Stimulated activated naive B cell treated with anti-CD40 and anti-IgM and Interleukin-4, amounts not matched to agents 10 μg/mL and 1 μg/mL and 100 μg/mL, for 72 hours (primary cell): ENCODE measurements around the gene PTPRF.

Experiments used
- ATAC-seq, 2 donors: fragments of 150-1000 bp; cut with Tn5 transposase; replicated peaks; 2 replicates each; pipeline ENCODE4 v1.10.0; 2021; ENCODE audit warnings: moderate library complexity in 1 of 2
- DNase-seq: peaks from one replicate; pipeline ENCODE4 v3.0.0; 2021
- H3K27ac Mint-ChIP-seq: one replicate; pipeline ENCODE4 v1.8.0; 2022; ENCODE audit warnings: mild to moderate bottlenecking, mixed read lengths
- H3K27me3 Mint-ChIP-seq, 2 donors: one replicate each; pipeline ENCODE4 v1.8.0; 2022; ENCODE audit warnings: mixed read lengths in 2 of 2
- H3K36me3 Mint-ChIP-seq, 2 donors: one replicate each; pipeline ENCODE4 v1.8.0; 2022; ENCODE audit warnings: mixed read lengths in 2 of 2, mild to moderate bottlenecking in 1 of 2
- H3K4me1 Mint-ChIP-seq, 2 donors: one replicate each; pipeline ENCODE4 v1.8.0; 2022; ENCODE audit warnings: mixed read lengths in 2 of 2, mild to moderate bottlenecking in 1 of 2
- H3K4me3 Mint-ChIP-seq, 2 donors: one replicate each; pipeline ENCODE4 v1.8.0; 2022; ENCODE audit warnings: mild to moderate bottlenecking in 2 of 2, mixed read lengths in 2 of 2, moderate library complexity in 1 of 2
- H3K9me3 Mint-ChIP-seq, 2 donors: one replicate each; pipeline ENCODE4 v1.8.0; 2022; ENCODE audit warnings: mixed read lengths in 2 of 2, mild to moderate bottlenecking in 1 of 2

Gene PTPRF

GRCh38 chr1:43598622-43599021 lies 67.9 kb downstream of the PTPRF start:
- no peak overlapping the region for H3K27ac Mint-ChIP-seq
- H3K4me3 Mint-ChIP-seq, result no peak overlapping the region
- DNase-seq (no peak), ATAC-seq (no peak)
- H3K36me3 Mint-ChIP-seq, result no peaks in the 10 kb centered on the region
- no peaks in the 10 kb centered on the region for H3K9me3 Mint-ChIP-seq
- H3K27me3 Mint-ChIP-seq, result peaks cover 0 to 5% of the 10 kb centered on the region in 2 donors
- no peaks in the 10 kb centered on the region for H3K4me1 Mint-ChIP-seq

- Mint-ChIP-seq H3K27ac (no peak overlapping the region), H3K9me3 (no peaks in the 10 kb centered on the region), H3K36me3 (no peaks in the 10 kb centered on the region), H3K4me1 (no peaks in the 10 kb centered on the region), H3K27me3 (no peaks in the 10 kb centered on the region), H3K4me3 (no peak overlapping the region)
- DNase-seq, result no peak
- ATAC-seq, result no peak
Measured at GRCh38 chr1:43600033-43601020, 69.6 kb downstream of the PTPRF start.

- DNase-seq (no peak), ATAC-seq (no peak)
- Mint-ChIP-seq H3K4me3 (no peak overlapping the region), H3K9me3 (no peaks in the 10 kb centered on the region), H3K36me3 (no peaks in the 10 kb centered on the region), H3K27ac (no peak overlapping the region), H3K4me1 (no peaks in the 10 kb centered on the region), H3K27me3 (no peaks in the 10 kb centered on the region)
Measured at GRCh38 chr1:43602990-43603389, 72.3 kb downstream of the PTPRF start.

- no peak for ATAC-seq
- H3K36me3 Mint-ChIP-seq, result no peaks in the 10 kb centered on the region
- no peak overlapping the region for H3K4me3 Mint-ChIP-seq
- no peak for DNase-seq
- no peak overlapping the region for H3K27ac Mint-ChIP-seq
- no peaks in the 10 kb centered on the region for H3K9me3 Mint-ChIP-seq
- no peaks in the 10 kb centered on the region for H3K27me3 Mint-ChIP-seq
- H3K4me1 Mint-ChIP-seq, result no peaks in the 10 kb centered on the region
Measured at GRCh38 chr1:43604192-43604591, 73.5 kb downstream of the PTPRF start.

- Mint-ChIP-seq H3K9me3 (no peaks in the 10 kb centered on the region), H3K27me3 (no peaks in the 10 kb centered on the region), H3K27ac (no peak overlapping the region), H3K4me1 (no peaks in the 10 kb centered on the region), H3K36me3 (no peaks in the 10 kb centered on the region), H3K4me3 (no peak overlapping the region)
- DNase-seq, result no peak
- no peak for ATAC-seq
Measured at GRCh38 chr1:43605157-43605556, 74.5 kb downstream of the PTPRF start.

- H3K27me3 Mint-ChIP-seq, result no peaks in the 10 kb centered on the region
- DNase-seq, result no peak
- no peaks in the 10 kb centered on the region for H3K9me3 Mint-ChIP-seq
- no peak overlapping the region for H3K27ac Mint-ChIP-seq
- H3K4me1 Mint-ChIP-seq, result no peaks in the 10 kb centered on the region
- no peak overlapping the region for H3K4me3 Mint-ChIP-seq
- no peak for ATAC-seq
- no peaks in the 10 kb centered on the region for H3K36me3 Mint-ChIP-seq
Measured at GRCh38 chr1:43605766-43606165, 75.1 kb downstream of the PTPRF start.

- H3K27ac Mint-ChIP-seq, result no peak overlapping the region
- ATAC-seq (no peak), DNase-seq (no peak)
- H3K36me3 Mint-ChIP-seq, result no peaks in the 10 kb centered on the region
- no peaks in the 10 kb centered on the region for H3K9me3 Mint-ChIP-seq
- no peaks in the 10 kb centered on the region for H3K4me1 Mint-ChIP-seq
- peaks cover 7 to 8% of the 10 kb centered on the region in 2 donors for H3K27me3 Mint-ChIP-seq
- H3K4me3 Mint-ChIP-seq, result no peak overlapping the region
Measured at GRCh38 chr1:43606624-43607023, 75.9 kb downstream of the PTPRF start.

GRCh38 chr1:43608827-43609226 lies 78.1 kb downstream of the PTPRF start:
- Mint-ChIP-seq H3K27ac (no peak overlapping the region), H3K9me3 (no peaks in the 10 kb centered on the region), H3K4me1 (no peaks in the 10 kb centered on the region), H3K27me3 (peaks cover 19 to 22% of the 10 kb centered on the region in 2 donors), H3K36me3 (no peaks in the 10 kb centered on the region), H3K4me3 (no peak overlapping the region)
- DNase-seq (no peak), ATAC-seq (no peak)

- no peaks in the 10 kb centered on the region for H3K9me3 Mint-ChIP-seq
- H3K4me1 Mint-ChIP-seq, result no peaks in the 10 kb centered on the region
- DNase-seq, result no peak
- peaks cover 19 to 22% of the 10 kb centered on the region in 2 donors for H3K27me3 Mint-ChIP-seq
- ATAC-seq, result no peak
- H3K4me3 Mint-ChIP-seq, result no peak overlapping the region
- H3K36me3 Mint-ChIP-seq, result no peaks in the 10 kb centered on the region
- no peak overlapping the region for H3K27ac Mint-ChIP-seq
Measured at GRCh38 chr1:43610339-43610738, 79.7 kb downstream of the PTPRF start.

- Mint-ChIP-seq H3K27ac (no peak overlapping the region), H3K27me3 (peaks cover 22 to 28% of the 10 kb centered on the region in 2 donors), H3K36me3 (no peaks in the 10 kb centered on the region), H3K4me3 (no peak overlapping the region), H3K9me3 (no peaks in the 10 kb centered on the region), H3K4me1 (no peaks in the 10 kb centered on the region)
- ATAC-seq (no peak), DNase-seq (no peak)
Measured at GRCh38 chr1:43611950-43612349, 81.3 kb downstream of the PTPRF start.

GRCh38 chr1:43612406-43612805 lies 81.7 kb downstream of the PTPRF start:
- no peak overlapping the region for H3K4me3 Mint-ChIP-seq
- DNase-seq, result no peak
- H3K27ac Mint-ChIP-seq, result no peak overlapping the region
- H3K9me3 Mint-ChIP-seq, result no peaks in the 10 kb centered on the region
- H3K27me3 Mint-ChIP-seq, result peaks cover 22 to 28% of the 10 kb centered on the region in 2 donors
- no peak for ATAC-seq
- no peaks in the 10 kb centered on the region for H3K4me1 Mint-ChIP-seq
- H3K36me3 Mint-ChIP-seq, result no peaks in the 10 kb centered on the region

- Mint-ChIP-seq H3K27me3 (peaks cover 22 to 28% of the 10 kb centered on the region in 2 donors), H3K36me3 (no peaks in the 10 kb centered on the region), H3K27ac (no peak overlapping the region)
Measured at GRCh38 chr1:43613075-43613942, 82.6 kb downstream of the PTPRF start.

GRCh38 chr1:43614211-43614610 lies 83.5 kb downstream of the PTPRF start:
- Mint-ChIP-seq H3K4me3 (no peak overlapping the region), H3K27me3 (peaks cover 22 to 28% of the 10 kb centered on the region in 2 donors), H3K36me3 (no peaks in the 10 kb centered on the region), H3K9me3 (no peaks in the 10 kb centered on the region), H3K27ac (no peak overlapping the region), H3K4me1 (no peaks in the 10 kb centered on the region)
- ATAC-seq (no peak), DNase-seq (no peak)

More at GRCh38 chr1:43613075-43613942, 82.6 kb downstream of the PTPRF start:
- Mint-ChIP-seq H3K9me3 (no peaks in the 10 kb centered on the region), H3K4me3 (no peak overlapping the region), H3K4me1 (no peaks in the 10 kb centered on the region)
- ATAC-seq (no peak), DNase-seq (no peak)

- no peak overlapping the region for H3K4me3 Mint-ChIP-seq
Measured at GRCh38 chr1:43614891-43615290, 84.2 kb downstream of the PTPRF start.

More at GRCh38 chr1:43614891-43615290, 84.2 kb downstream of the PTPRF start:
- Mint-ChIP-seq H3K4me1 (no peaks in the 10 kb centered on the region), H3K36me3 (no peaks in the 10 kb centered on the region), H3K27ac (no peak overlapping the region), H3K9me3 (no peaks in the 10 kb centered on the region), H3K27me3 (peaks cover 22 to 28% of the 10 kb centered on the region in 2 donors)
- DNase-seq (no peak), ATAC-seq (no peak)
